Measurements from ENCODE around the gene TRPC4AP. TPM values are rescaled to one million over a fixed set of nuclear protein-coding genes. Genes with fewer than 3 reads are reported as not detected.

TRPC4AP gene
- total RNA-seq, 1 experiment from 2014 or later: 32.8 TPM

DNA sequence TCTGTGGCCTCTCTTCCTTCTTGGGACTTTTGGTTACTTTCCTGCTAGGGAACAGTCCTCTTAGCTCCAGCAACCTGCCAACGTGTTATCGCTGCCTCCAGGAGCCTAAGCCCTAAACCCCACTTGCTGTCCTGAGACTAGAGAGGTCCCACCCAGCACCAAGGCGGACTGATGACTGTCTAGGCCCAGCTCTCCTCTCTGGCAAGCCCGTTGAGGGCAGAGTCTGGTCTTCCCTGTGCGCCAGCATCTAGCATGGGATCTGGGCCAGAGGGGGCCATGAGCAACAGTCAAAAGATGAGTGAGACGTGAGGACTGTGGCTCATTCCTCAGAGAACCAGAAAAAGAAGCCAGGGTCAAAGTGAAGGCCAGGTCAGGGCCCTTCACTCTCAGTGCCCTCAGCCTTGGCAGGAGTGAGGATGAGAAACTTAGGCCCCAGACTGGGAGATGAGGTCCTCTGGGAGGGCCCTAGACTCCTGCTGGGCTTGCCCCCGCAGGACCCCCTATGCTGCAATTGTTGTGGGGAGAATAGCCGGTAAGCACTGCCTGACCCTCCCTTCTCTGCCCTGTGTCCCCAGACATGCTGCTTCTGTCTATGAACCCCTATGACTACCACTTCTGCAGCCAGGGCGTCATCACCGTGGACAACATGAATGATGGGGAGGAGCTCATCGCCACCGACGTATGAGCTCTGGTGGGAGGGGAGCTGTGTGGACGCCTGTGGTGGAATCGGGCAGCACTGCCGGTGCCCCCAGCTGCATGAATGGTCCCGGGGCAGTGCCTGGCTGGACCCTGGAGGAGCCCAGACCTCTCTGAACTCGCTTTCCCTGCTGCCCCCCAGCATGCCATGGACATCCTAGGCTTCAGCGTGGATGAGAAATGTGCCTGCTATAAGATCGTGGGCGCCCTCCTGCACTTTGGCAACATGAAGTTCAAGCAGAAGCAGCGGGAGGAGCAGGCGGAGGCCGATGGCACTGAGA lies 106.0 kb downstream of the TRPC4AP start:
- DNase-seq (ENCODE audit: low read depth, low spot score): no peak
- in situ Hi-C loops (cut with HindIII; ENCODE audit: low pct_unique_long_range_greater_than_20kb, low sequenced_read_pairs): no loop called here

DNA sequence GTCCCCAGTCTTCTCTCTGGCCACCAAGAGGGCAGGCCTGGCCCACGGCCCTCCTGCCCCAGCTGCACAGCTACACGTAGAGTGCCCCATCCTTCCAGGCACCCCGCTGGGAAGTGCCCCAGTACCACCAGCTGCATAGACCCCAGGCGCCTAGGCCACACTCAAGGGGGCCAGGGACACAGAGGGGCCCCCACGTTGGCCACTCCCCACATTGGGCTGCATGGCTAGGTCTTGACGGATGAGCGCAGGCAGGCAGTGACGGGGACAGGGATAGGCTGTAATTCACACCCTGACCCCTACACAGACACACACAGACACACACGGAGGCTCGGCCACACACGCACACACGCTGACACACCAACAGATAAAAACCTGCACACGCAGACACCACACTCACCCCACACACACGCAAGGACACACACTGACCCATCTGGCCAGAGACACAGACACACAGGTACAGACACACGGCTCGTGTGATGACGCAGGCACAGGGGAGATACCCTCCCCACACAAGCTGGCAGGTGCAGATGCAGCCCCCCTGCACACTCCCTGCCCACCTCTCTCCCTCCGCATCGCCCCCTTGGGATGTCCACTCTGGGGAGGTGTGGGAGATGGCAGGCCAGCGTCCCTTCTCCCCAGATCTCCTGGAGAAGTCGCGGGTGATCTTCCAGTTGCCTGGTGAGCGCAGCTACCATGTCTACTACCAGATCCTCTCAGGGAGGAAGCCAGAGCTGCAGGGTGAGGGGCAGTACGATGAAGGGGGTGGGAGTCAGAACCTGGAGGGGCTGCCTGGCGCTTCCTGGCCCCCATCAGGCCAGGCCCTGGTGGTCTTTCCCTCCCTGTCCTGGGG lies 106.9 kb downstream of the TRPC4AP start:
- no peak for DNase-seq (ENCODE audit: low read depth, low spot score)
- in situ Hi-C loops (cut with HindIII; ENCODE audit: low pct_unique_long_range_greater_than_20kb, low sequenced_read_pairs): no loop called here

DNA sequence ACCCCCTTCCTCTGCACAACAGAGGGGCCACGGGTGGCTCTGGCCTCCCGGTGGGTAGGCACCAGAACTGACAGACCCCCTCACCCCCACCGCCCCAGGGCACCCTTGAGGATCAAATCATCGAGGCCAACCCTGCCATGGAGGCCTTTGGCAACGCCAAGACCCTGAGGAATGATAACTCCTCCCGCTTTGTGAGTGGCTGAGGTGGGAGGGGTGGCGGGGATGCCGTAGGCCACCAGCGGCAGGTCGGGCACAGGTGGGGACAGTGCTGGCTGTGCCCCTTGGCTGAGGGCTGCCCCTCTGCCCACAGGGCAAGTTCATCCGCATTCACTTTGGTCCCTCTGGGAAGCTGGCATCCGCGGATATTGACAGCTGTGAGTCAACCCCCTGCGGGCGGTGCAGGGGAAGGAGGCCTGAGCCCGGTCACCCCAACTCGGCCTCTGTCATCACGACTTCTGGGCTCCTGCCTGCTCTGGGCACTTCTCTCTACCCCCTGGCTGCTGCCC lies 107.8 kb downstream of the TRPC4AP start:
- DNase-seq (ENCODE audit: low read depth, low spot score): no peak
- in situ Hi-C loops (cut with HindIII; ENCODE audit: low pct_unique_long_range_greater_than_20kb, low sequenced_read_pairs): no loop called here

DNA sequence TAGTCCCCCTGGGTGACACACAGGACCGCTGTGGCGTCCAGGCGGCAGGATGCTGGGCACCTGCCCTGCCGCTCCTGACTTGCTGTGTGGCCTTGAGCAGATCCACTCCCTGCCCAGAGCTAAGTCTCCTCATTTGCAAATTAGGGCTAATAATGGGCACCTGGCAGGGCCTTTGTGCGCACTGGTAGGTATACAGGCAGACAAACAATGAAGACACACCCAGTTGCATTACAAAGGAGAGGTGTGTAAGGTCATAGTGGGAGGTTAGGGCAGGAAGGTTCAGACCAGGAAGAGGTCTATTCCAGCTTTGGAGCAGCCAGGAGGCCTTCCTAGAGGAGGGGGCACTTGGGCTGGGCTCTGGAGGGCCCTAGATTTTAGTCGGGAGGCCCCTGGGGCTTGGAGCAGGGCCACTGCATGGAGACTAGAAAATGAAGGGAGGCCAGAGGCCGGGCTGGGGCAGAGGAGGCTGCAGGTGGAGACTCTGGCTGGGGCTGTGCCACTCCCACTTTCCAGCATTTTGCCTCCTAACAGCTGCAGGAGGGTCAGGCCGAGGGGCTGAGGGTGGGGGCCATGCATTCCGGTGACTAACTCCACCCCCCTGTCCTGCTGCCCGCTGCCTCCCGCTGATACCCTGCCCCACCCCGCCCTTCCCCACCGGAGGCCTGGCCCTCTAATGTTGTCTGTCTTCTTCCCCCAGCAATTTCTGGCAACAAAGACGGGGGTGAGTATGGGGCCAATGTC lies 108.4 kb downstream of the TRPC4AP start:
- in situ Hi-C loops (cut with HindIII; ENCODE audit: low pct_unique_long_range_greater_than_20kb, low sequenced_read_pairs): no loop called here
- no peak for DNase-seq (ENCODE audit: low read depth, low spot score)

DNA sequence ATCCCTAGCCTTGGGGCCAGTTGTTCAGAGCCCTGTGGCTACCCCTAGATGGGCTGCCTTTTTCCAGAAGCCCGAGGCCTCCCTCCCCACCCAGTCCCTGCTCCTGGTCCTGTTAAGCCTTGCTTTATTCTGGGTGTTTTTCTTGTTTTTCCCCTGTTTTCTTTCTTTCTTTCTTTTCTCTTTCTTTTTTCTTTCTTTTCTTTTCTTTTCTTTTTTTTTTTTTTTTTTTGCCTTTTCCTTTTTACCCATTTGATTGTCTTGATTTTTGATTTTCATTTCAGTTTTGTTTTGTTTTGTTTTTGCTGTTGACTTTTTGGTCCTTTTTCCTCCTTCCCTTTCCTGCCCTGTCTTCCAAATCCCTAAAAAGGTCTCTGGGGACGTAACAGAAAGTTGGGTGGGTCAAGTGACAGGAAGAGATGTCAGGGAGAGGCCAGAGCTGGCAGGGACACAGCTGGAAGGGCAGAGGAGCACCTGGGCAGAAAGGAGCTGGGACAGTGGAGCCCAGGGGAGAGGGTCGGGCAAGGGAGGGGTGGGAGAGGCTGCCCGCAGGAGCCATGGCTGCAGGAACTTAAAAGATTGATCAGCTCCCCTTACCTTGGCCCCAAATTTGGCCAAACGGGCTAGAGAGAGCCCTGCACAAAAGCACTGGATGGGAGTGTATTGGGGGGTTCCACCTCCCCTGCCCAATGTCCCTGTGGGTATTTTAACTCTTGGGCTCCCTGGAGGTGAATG lies 109.4 kb downstream of the TRPC4AP start:
- in situ Hi-C loops (cut with HindIII; ENCODE audit: low pct_unique_long_range_greater_than_20kb, low sequenced_read_pairs): no loop called here
- peak; percentile 23 for DNase-seq (ENCODE audit: low read depth, low spot score)

DNA sequence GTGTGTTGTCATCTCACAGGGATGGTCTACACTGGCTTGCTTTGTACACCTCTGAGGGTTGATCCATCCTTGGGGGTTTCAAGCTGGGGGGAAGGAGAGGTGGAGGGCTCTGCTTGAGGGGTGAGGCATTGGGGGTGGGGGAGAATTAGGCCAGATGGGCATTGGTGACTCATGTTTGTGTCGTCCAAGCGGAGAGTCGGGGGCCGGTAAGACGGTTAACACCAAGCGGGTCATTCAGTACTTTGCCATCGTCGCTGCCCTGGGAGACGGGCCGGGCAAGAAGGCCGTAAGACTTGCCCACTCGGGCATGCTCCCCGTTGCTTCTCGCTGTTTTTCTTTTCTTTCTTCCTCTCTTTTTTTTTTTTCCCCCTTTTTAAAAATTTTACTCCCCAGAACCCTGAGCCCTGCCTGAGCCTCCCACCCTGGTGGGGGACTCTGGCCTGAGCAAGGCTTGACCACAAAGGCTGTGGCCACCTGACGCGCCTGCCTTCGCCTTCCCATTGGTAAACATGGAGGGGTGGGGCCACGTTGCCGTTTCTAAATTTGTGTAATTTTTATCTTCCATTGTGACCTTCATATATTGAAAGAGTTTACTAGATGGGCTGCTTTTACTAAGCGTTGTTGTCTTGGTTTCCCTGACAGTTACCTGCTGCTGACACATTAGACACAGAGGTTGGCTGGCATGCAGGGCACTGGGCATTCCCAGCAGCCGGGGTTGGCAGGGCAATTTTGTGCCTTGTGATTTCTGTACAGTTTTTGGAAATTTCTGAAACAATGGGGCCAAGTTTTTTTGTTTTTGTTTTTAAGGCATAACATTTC lies 110.1 kb downstream of the TRPC4AP start:
- in situ Hi-C loops (cut with HindIII; ENCODE audit: low pct_unique_long_range_greater_than_20kb, low sequenced_read_pairs): no loop called here
- DNase-seq (ENCODE audit: low read depth, low spot score): no peak

DNA sequence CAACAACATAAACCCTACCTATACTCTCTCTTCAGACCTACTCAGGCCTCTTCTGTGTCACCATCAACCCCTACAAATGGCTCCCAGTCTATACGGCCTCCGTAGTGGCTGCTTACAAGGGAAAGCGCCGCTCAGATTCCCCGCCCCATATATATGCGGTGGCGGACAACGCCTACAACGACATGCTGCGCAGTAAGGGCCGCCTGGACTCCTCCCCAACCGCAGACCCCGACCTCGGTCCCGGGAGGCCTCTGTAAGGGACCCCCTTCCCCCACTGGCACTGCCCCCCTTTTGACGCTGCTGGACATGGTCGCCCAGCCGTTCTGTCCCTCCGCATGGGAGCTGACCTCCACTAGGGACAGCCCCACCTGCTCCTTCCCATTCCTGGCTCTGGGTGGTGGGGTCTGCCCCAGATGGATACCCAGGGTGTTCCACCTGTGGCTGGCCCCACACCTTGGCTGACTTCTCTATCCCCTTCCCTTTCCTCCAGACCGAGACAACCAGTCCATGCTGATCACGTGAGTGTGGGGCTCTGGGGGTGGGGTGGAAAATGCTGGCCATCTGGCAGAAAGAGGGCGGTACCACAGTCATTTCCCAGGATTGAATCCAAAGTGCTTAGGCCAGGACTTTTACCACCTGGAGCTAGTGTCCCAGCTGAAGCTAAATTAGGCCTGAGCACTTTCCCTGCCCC lies 111.9 kb downstream of the TRPC4AP start:
- peak; percentile 31 for DNase-seq (ENCODE audit: low read depth, low spot score)
- in situ Hi-C loops (cut with HindIII; ENCODE audit: low pct_unique_long_range_greater_than_20kb, low sequenced_read_pairs): no loop called here

DNA sequence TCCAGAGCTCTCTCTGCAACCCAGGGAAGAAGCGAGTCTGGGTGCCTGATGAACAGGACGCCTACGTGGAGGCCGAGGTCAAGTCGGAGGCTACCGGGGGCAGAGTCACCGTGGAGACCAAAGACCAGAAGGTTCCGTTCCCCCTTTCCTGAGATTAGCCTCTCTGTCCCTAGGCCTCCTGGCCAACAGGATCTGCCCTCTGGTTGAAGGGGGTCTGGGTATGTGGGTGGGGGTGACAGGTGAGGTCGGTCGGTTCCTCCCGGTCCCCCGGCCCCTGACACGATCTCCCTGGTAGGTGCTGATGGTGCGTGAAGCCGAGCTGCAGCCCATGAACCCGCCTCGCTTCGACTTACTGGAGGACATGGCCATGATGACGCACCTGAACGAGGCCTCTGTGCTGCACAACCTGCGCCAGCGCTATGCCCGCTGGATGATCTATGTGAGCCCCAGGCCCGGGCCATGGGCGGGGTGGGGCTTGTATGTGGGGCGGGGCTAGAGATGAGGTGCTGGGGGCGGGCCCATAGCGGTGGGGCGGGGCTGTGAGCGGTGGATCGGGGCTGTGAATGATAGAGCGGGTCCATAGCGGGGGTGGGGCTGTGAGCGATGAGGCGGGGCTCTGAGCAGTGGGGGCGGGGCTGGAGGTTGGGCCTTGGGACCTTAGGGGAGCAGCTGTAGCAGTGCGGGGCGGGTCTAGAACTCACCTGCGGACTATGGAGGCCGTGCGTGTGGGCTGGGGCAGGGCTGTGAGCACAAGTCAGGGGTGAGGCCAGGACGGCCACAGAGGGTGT lies 113.0 kb downstream of the TRPC4AP start:
- in situ Hi-C loops (cut with HindIII; ENCODE audit: low pct_unique_long_range_greater_than_20kb, low sequenced_read_pairs): no loop called here
- no peak for DNase-seq (ENCODE audit: low read depth, low spot score)

DNA sequence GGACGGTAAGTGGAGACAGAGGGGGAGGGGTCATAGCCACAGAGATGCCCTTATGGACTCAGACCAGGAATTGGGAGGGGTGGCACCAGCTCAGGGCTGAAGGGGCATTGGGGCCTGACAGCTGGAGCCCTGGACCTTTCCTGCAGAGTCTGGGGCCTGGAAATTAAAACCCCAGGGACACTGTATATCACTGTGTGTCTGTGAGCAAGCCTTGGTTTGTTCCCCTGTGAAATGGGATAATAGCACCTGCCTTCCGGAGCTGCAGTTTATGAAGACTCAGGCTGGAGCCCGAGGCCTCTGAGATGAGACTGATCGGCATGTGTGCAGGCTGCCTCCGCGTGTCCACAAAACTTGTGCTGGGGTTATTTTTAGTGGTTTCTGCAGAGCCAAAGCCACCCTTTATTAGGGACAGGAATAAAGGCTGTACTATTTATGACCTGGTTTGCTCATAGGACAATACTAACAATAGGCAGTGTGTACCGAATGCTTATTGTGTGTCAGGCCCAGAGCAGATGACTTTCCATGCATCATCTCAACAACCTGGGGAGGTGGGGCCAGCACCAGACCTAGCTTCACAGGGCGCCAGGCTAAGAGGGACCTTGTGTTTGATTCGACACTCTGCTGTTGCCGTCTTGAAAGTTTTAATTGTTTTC lies 114.4 kb downstream of the TRPC4AP start:
- peak; percentile 88 for DNase-seq (ENCODE audit: low read depth, low spot score)
- in situ Hi-C loops (cut with HindIII; ENCODE audit: low pct_unique_long_range_greater_than_20kb, low sequenced_read_pairs): no loop called here

DNA sequence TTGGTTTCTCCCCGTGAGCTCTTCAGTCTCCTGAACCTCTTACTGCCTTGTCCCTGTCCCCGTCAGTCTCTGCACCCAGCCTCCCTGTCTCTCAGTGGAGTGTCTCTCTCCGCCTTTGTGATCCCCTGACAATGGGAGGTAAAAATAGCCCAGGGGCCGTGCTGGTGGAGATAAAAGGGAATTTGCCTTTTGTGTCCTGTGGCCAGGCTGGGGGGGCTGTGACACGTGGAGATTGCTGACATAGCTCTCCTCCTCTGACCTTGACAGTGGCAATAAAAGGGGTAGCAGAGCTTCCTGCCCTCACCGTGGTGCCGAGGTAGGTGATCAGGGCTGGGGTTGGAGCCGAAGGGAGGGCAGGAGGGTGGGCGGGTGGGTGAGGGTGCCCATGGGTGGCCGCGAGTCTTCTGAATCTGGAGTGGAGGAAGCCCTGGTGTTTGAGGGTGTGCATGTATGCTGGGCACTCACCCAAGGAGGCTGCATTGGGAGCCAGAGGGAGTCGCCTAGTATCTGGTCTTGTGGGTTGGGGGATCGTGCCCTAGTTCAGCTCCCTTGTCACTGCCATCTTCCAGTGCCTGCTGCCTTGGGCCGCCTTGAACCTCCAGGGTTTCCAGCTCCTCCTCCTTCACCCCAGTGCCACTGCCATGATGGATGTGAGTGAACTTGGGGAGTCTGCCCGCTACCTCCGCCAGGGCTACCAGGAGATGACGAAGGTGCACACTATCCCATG lies 115.1 kb downstream of the TRPC4AP start:
- in situ Hi-C loops (cut with HindIII; ENCODE audit: low pct_unique_long_range_greater_than_20kb, low sequenced_read_pairs): no loop called here

DNA sequence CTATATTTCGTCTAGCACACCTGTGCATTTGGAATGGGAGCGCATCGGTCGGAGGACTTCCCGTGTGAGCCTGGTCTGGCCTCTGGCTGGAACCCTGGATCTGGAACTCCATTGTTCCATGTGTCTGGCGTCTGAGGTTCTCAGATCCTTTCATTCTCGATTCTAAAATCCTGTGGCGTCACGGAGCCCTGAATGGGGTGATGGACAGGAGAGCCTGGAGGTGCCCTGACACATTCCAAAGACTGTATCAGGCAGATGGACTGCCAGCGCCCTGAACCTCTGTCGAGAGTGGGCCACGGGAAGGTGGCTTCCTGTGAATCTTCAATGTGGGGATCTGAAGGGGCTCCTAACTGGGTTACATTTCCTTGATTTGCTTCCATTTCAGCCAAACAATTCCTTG lies 116.3 kb downstream of the TRPC4AP start:
- DNase-seq (ENCODE audit: low read depth, low spot score): no peak
- in situ Hi-C loops (cut with HindIII; ENCODE audit: low pct_unique_long_range_greater_than_20kb, low sequenced_read_pairs): no loop called here

More for the DNA sequence above, 115.1 kb downstream of the TRPC4AP start:
- no peak for DNase-seq (ENCODE audit: low read depth, low spot score)

DNA sequence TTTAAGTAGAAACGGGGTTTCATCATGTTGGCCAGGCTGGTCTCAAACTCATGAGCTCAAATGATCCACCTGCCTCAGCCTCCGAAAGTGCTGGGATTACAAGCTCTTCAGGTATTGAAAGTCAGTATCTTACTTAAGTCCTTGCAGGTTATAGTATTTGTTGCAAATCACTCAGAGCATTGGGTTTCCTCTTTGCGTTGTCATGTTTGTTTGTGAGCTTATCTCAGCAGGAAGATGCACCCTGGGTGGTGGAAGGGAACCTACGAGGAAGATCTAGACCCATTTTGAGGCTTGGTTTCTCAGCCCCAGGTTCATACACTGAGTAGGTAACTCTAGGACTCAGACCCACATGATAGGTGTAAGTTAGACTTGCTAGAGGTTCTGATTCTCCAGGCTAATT lies 118.4 kb downstream of the TRPC4AP start:
- no peak for DNase-seq (ENCODE audit: low read depth, low spot score)
- in situ Hi-C loops (cut with HindIII; ENCODE audit: low pct_unique_long_range_greater_than_20kb, low sequenced_read_pairs): no loop called here

DNA sequence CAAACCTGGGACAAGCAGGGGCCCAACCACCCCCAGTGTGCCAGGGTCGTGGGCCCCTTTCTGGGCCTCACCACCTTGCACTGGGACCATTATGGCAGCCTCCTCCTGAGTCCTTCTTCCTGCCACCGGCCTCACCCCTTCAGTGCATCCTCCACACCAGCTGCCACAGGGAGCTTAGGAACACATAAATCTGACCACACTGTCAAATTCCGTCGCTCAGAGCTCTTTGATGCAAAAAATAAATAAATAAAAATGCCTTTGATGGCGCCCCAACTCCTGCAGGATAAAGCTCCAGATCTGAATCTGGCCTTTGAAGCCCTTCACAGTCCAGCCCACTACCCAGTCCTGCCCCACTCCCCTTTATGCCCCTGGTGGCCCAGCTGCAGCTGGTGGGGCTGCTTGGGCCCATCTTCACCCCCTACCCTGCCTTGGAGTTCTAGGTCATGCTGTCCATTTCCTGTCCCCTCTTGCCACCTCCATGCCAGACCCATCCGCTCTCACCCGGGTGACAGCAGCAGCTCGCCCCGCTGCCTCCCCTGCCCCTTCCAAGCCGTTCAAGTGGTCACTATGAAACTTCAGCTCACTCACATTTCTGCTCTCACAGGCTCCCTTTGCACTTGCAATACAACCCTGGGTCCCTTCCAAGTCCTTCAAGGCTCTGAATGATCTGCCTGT lies 120.9 kb downstream of the TRPC4AP start:
- DNase-seq (ENCODE audit: low read depth, low spot score): no peak
- in situ Hi-C loops (cut with HindIII; ENCODE audit: low pct_unique_long_range_greater_than_20kb, low sequenced_read_pairs): no loop called here

Data from SK-MEL-5 (cell line).